ENCODE results near the gene PTPRS.

DNA sequence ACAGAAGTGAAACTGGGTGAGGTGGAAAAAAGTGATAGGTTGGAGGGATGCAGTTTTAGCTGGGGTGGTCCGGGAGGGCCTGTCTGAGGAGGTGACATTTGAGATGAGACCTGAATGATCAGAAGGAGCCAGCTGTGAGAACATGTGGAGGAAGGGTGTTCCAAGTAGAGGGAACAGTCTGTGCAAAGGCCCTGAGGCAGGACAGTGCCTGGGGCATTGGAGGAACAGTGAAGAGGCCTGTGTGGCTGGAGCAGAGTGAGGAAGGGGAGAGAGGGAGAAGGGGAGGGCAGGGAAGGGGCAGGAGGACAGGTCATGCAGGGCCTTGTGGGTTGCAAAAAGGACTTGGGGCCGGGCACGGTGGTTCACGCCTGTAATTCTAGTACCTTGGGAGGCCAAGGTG is 36.3 kb upstream of the PTPRS start:
- TF ChIP-seq, protein P1, sequence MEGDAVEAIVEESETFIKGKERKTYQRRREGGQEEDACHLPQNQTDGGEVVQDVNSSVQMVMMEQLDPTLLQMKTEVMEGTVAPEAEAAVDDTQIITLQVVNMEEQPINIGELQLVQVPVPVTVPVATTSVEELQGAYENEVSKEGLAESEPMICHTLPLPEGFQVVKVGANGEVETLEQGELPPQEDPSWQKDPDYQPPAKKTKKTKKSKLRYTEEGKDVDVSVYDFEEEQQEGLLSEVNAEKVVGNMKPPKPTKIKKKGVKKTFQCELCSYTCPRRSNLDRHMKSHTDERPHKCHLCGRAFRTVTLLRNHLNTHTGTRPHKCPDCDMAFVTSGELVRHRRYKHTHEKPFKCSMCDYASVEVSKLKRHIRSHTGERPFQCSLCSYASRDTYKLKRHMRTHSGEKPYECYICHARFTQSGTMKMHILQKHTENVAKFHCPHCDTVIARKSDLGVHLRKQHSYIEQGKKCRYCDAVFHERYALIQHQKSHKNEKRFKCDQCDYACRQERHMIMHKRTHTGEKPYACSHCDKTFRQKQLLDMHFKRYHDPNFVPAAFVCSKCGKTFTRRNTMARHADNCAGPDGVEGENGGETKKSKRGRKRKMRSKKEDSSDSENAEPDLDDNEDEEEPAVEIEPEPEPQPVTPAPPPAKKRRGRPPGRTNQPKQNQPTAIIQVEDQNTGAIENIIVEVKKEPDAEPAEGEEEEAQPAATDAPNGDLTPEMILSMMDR (IDR thresholded peaks at IDR 0.05; ENCODE audit: extremely low read depth in 1 of 2, insufficient read depth in 1 of 2, low read depth in 1 of 2, low read length in 2 of 2), result no peak
- no peak for TF ChIP-seq EZH2 (IDR thresholded peaks at IDR 0.05; ENCODE audit: borderline replicate concordance, low read depth, low read length, severe bottlenecking)
- TF ChIP-seq FOS (IDR thresholded peaks at IDR 0.05; ENCODE audit: borderline replicate concordance, insufficient read depth, low read length), result no peak
- TF ChIP-seq POLR2AphosphoS5 (IDR thresholded peaks at IDR 0.05; ENCODE audit: insufficient read depth, low read depth, low read length), result no peak
- TF ChIP-seq, protein P2, sequence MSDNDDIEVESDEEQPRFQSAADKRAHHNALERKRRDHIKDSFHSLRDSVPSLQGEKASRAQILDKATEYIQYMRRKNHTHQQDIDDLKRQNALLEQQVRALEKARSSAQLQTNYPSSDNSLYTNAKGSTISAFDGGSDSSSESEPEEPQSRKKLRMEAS (IDR thresholded peaks at IDR 0.05; ENCODE audit: insufficient read depth, insufficient read length), result no peak
- TF ChIP-seq POLR2A (IDR thresholded peaks at IDR 0.05; ENCODE audit: low read depth, low read length), result no peak
- TF ChIP-seq MYC (IDR thresholded peaks at IDR 0.05; ENCODE audit: low read depth, low read length), result no peak
- no peak for TF ChIP-seq GATA2 (IDR thresholded peaks at IDR 0.05; ENCODE audit: insufficient read depth, insufficient read length, low read depth, low read length)

Data from endothelial cell of umbilical vein (primary cell).